ENCODE measurements around the gene ZMYND8. TPM values are rescaled to one million over a fixed set of nuclear protein-coding genes. Genes with fewer than 3 reads are reported as not detected.

ZMYND8 gene
- total and polyA plus RNA-seq, 2 experiments from 2014 or later = 10.2 to 12.4 TPM

- no peaks in the 10 kb centered on the region for H3K27me3 ChIP-seq (replicated peaks; ENCODE audit: insufficient read depth)
- H4K20me1 ChIP-seq (ENCODE audit: insufficient read depth) = no peaks in the 10 kb centered on the region
- H3K4me1 ChIP-seq (ENCODE audit: insufficient read depth) = peaks cover 63% of the 10 kb centered on the region
- DNase-seq = peak; percentile 87
- H3K36me3 ChIP-seq (ENCODE audit: low read depth) = no peaks in the 10 kb centered on the region
- H3K4me2 ChIP-seq (ENCODE audit: unreplicated experiment) = peak overlapping the region; percentile 80
- peaks cover 60% of the 10 kb centered on the region for H3F3A ChIP-seq (ENCODE audit: insufficient read depth)
- no peaks in the 10 kb centered on the region for H3K9me2 ChIP-seq (ENCODE audit: insufficient read depth)
- H3K9ac ChIP-seq = peak overlapping the region; percentile 90
- no peak for TF ChIP-seq EZH2phosphoT487 (IDR thresholded peaks at IDR 0.05; ENCODE audit: insufficient read depth, low read depth)
- TF ChIP-seq EZH2 (IDR thresholded peaks at IDR 0.05; ENCODE audit: insufficient read depth, poor library complexity, severe bottlenecking) = no peak
- H3K4me3 ChIP-seq = peak overlapping the region; percentile 58
- 2% methylated on average over 24 to 28 of the region's 28 CpGs for WGBS, 2 experiments (ENCODE audit: low coverage in 1 of 2, low lambda C conversion rate in 2 of 2, missing lambda C conversion rate in 2 of 2)
- H2AFZ ChIP-seq = peak overlapping the region; percentile 66
- H3K79me2 ChIP-seq (ENCODE audit: insufficient read depth) = peaks cover 63% of the 10 kb centered on the region
- H3K9me3 ChIP-seq (ENCODE audit: low read depth) = no peaks in the 10 kb centered on the region
- H3K27ac ChIP-seq = peak overlapping the region; percentile 98
- in situ Hi-C loops (cut with MboI) = no loop called here
These were observed 37.6 kb downstream of the ZMYND8 start for GRCh38 chr20:47318586-47319516.

DNA sequence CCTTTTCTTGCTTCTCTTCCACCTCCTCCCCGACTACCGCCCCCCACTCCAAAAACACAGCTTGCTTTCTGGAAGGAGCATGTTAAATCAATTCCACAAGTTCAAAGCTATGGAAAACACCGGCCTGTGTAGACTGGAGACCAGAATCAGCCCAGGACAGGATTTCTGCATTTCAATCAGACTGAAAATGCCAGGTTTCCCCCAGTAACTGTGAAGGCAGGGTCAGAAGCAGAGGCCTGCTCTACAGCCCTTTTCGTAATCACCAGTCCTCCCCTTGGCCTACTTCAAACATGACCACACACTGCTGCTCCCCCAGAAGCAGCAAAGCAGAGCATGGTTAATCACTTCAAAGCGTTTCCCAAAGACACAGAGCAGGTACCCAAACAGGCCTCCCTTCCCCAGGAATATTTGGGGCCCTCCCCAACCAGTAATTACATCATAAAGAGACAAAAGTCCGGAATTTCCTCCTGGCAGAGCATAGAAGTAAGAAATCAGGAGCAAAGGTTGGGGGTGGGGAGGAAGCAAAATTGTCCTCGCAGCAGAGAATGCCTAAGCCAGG is 38.4 kb downstream of the ZMYND8 start:
- no peaks in the 10 kb centered on the region for H3K36me3 ChIP-seq (ENCODE audit: low read depth)
- peak; percentile 74 for DNase-seq
- H3K9me2 ChIP-seq (ENCODE audit: insufficient read depth) = no peaks in the 10 kb centered on the region
- H2AFZ ChIP-seq = peak overlapping the region; percentile 66
- TF ChIP-seq EZH2phosphoT487 (IDR thresholded peaks at IDR 0.05; ENCODE audit: insufficient read depth, low read depth) (no peak), EZH2 (IDR thresholded peaks at IDR 0.05; ENCODE audit: insufficient read depth, poor library complexity, severe bottlenecking) (no peak)
- H3K4me1 ChIP-seq (ENCODE audit: insufficient read depth) = peaks cover 63% of the 10 kb centered on the region
- no peaks in the 10 kb centered on the region for H3K9me3 ChIP-seq (ENCODE audit: low read depth)
- peak overlapping the region; percentile 58 for H3K4me3 ChIP-seq
- 1 to 2% methylated on average over 7 of the region's 7 CpGs for WGBS, 2 experiments (ENCODE audit: low coverage in 1 of 2, low lambda C conversion rate in 2 of 2, missing lambda C conversion rate in 2 of 2)
- peak overlapping the region; percentile 98 for H3K27ac ChIP-seq
- H3K9ac ChIP-seq = peak overlapping the region; percentile 90
- H3K27me3 ChIP-seq (replicated peaks; ENCODE audit: insufficient read depth) = no peaks in the 10 kb centered on the region
- H4K20me1 ChIP-seq (ENCODE audit: insufficient read depth) = no peaks in the 10 kb centered on the region
- peaks cover 63% of the 10 kb centered on the region for H3K79me2 ChIP-seq (ENCODE audit: insufficient read depth)
- in situ Hi-C loops (cut with MboI) = no loop called here
- peaks cover 60% of the 10 kb centered on the region for H3F3A ChIP-seq (ENCODE audit: insufficient read depth)
- peak overlapping the region; percentile 80 for H3K4me2 ChIP-seq (ENCODE audit: unreplicated experiment)

DNA sequence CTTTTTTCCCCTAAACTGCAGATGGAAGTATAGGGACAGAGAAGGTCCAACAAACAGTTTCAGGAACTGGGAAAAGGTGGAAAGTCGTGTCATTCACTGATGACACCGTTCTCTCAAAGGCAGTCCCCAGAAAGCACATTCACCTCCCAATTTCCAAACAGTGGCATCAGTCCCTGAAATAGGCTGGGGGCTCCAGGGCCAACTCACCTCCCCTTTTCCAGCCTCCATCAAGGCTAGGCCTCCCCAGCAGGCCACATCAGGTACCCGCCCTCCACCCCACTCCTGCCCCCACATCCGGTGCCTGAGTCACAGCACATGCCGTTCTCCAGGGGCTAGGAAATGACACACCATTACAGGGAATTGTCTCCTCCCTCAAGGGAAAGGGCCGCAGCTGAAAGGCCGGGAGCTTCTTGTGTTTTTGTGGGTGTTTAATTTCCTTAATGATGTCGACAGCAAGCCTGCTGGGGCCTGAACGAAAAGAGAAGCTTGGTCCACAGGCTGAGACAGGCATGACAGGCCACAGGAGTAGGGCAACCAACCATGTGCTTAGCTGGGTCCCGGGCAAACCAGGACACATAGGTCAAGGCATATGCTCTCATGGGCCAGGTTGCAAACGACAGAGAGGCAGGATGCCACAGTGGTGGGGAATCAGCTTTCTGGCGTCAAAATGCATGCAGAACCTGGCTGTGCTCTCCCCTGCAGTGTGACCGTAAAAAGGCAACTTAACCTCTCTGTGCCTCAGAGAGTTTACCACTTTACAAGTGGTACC is 39.2 kb downstream of the ZMYND8 start:
- Histone ChIP-seq H3K27ac (peak overlapping the region; percentile 98), H3K4me1 (ENCODE audit: insufficient read depth) (peaks cover 63% of the 10 kb centered on the region), H3K27me3 (replicated peaks; ENCODE audit: insufficient read depth) (no peaks in the 10 kb centered on the region), H4K20me1 (ENCODE audit: insufficient read depth) (no peaks in the 10 kb centered on the region), H3K79me2 (ENCODE audit: insufficient read depth) (peaks cover 63% of the 10 kb centered on the region), H3K9me2 (ENCODE audit: insufficient read depth) (no peaks in the 10 kb centered on the region), H3K4me2 (ENCODE audit: unreplicated experiment) (peak overlapping the region; percentile 80), H3F3A (ENCODE audit: insufficient read depth) (peaks cover 60% of the 10 kb centered on the region), H2AFZ (no peak overlapping the region), H3K4me3 (peak overlapping the region; percentile 58), H3K36me3 (ENCODE audit: low read depth) (no peaks in the 10 kb centered on the region), H3K9ac (peak overlapping the region; percentile 90), H3K9me3 (ENCODE audit: low read depth) (no peaks in the 10 kb centered on the region)
- peak; percentile 98 for DNase-seq
- WGBS, 2 experiments (ENCODE audit: low coverage in 1 of 2, low lambda C conversion rate in 2 of 2, missing lambda C conversion rate in 2 of 2) = 2% methylated on average over 13 of the region's 13 CpGs
- in situ Hi-C loops (cut with MboI) = no loop called here
- TF ChIP-seq EZH2phosphoT487 (IDR thresholded peaks at IDR 0.05; ENCODE audit: insufficient read depth, low read depth) (no peak), EZH2 (IDR thresholded peaks at IDR 0.05; ENCODE audit: insufficient read depth, poor library complexity, severe bottlenecking) (no peak)

DNA sequence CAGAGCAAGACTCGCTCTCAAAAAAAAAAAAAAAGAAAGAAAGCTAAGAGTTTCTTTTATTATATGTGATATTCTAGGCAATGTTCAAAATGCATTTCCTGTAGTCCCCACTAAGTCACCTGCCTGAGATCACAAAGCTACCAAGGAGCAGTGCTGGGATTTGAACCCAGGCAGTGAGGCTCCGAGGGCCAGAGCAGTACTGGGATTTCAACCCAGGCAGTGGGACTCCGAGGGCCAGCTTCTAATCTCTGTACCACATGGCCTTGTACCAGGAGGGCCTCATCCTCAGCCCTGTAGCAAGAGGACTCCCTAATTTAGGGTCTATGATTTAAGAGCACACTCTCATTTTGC is 39.7 kb downstream of the ZMYND8 start:
- H3K4me1 ChIP-seq (ENCODE audit: insufficient read depth) = peaks cover 63% of the 10 kb centered on the region
- H3K27me3 ChIP-seq (replicated peaks; ENCODE audit: insufficient read depth) = no peaks in the 10 kb centered on the region
- H3K4me2 ChIP-seq (ENCODE audit: unreplicated experiment) = peak overlapping the region; percentile 57
- in situ Hi-C loops (cut with MboI) = no loop called here
- H3K36me3 ChIP-seq (ENCODE audit: low read depth) = no peaks in the 10 kb centered on the region
- no peak for TF ChIP-seq EZH2 (IDR thresholded peaks at IDR 0.05; ENCODE audit: insufficient read depth, poor library complexity, severe bottlenecking)
- no peak for TF ChIP-seq EZH2phosphoT487 (IDR thresholded peaks at IDR 0.05; ENCODE audit: insufficient read depth, low read depth)
- H3K9me2 ChIP-seq (ENCODE audit: insufficient read depth) = no peaks in the 10 kb centered on the region
- no peak for DNase-seq
- no peak overlapping the region for H3K4me3 ChIP-seq
- peak overlapping the region; percentile 98 for H3K27ac ChIP-seq
- peak overlapping the region; percentile 90 for H3K9ac ChIP-seq
- peaks cover 63% of the 10 kb centered on the region for H3K79me2 ChIP-seq (ENCODE audit: insufficient read depth)
- H2AFZ ChIP-seq = no peak overlapping the region
- 87 to 90% methylated on average over 3 of the region's 3 CpGs for WGBS, 2 experiments (ENCODE audit: low coverage in 1 of 2, low lambda C conversion rate in 2 of 2, missing lambda C conversion rate in 2 of 2)
- H3F3A ChIP-seq (ENCODE audit: insufficient read depth) = peaks cover 60% of the 10 kb centered on the region
- H4K20me1 ChIP-seq (ENCODE audit: insufficient read depth) = no peaks in the 10 kb centered on the region
- no peaks in the 10 kb centered on the region for H3K9me3 ChIP-seq (ENCODE audit: low read depth)

Measured in GM23248 (cell line).